ENCODE measurements around the gene TTC5. TPM values are rescaled to one million over a fixed set of nuclear protein-coding genes. Genes with fewer than 3 reads are reported as not detected.
A peak's percentile ranks its signal among the peaks of the same experiment; 100 is the strongest.
"Not testable (repeated sequence)": the region's sequence is repeated elsewhere in the genome, so short reads cannot be mapped to it uniquely, and the experiment has no call there.

TTC5 gene
- total RNA-seq, result 24.0 TPM

- peak; percentile 87 to 95 (median 90) for DNase-seq (ENCODE audit: low read depth in 2 of 3, low spot score in 2 of 3)
Measured at GRCh38 chr14:20305265-20306078, at the start of gene TTC5. TSS of gene TTC5 (minus strand) at chr14:20305951. CDS start at chr14:20305937, 14 bp downstream.

- DNase-seq (ENCODE audit: low read depth in 2 of 3, low spot score in 2 of 3), result no peak
Measured at GRCh38 chr14:20350860-20351259, 45.1 kb upstream of the TTC5 start.

GRCh38 chr14:20350282-20350681, 44.5 kb upstream of the TTC5 start:
- no peak for DNase-seq (ENCODE audit: low read depth in 2 of 3, low spot score in 2 of 3)

GRCh38 chr14:20347747-20348146, 42.0 kb upstream of the TTC5 start:
- DNase-seq (ENCODE audit: low read depth in 2 of 3, low spot score in 2 of 3), result no peak

GRCh38 chr14:20346713-20347112, 41.0 kb upstream of the TTC5 start:
- no peak for DNase-seq (ENCODE audit: low read depth in 2 of 3, low spot score in 2 of 3)

GRCh38 chr14:20345366-20345765, 39.6 kb upstream of the TTC5 start:
- no peak for DNase-seq (ENCODE audit: low read depth in 2 of 3, low spot score in 2 of 3)

- no peak for DNase-seq (ENCODE audit: low read depth in 2 of 3, low spot score in 2 of 3)
Measured at GRCh38 chr14:20343862-20344220, 38.1 kb upstream of the TTC5 start.

- peak; percentile 94 to 99 (median 99) for DNase-seq (ENCODE audit: low read depth in 2 of 3, low spot score in 2 of 3)
Measured at GRCh38 chr14:20343092-20343861, 37.5 kb upstream of the TTC5 start, which contains the start of gene PARP2. TSS of gene PARP2 (plus strand) at chr14:20343635. CDS start at chr14:20343642, 7 bp downstream.

GRCh38 chr14:20341646-20342045, 35.9 kb upstream of the TTC5 start:
- no peak for DNase-seq (ENCODE audit: low read depth in 2 of 3, low spot score in 2 of 3)

GRCh38 chr14:20341032-20341431, 35.3 kb upstream of the TTC5 start:
- DNase-seq (ENCODE audit: low read depth in 2 of 3, low spot score in 2 of 3), result not testable (repeated sequence)

GRCh38 chr14:20334017-20334416, 28.3 kb upstream of the TTC5 start:
- no peak for DNase-seq (ENCODE audit: low read depth in 2 of 3, low spot score in 2 of 3)

GRCh38 chr14:20333494-20333841, 27.7 kb upstream of the TTC5 start:
- no peak for DNase-seq (ENCODE audit: low read depth in 2 of 3, low spot score in 2 of 3)

GRCh38 chr14:20332788-20333493, 27.2 kb upstream of the TTC5 start, which contains the start of gene CCNB1IP1:
TSS of gene CCNB1IP1 (minus strand) at chr14:20333279. CDS start at chr14:20316523, 16,756 bp downstream.
- peak; percentile 37 to 76 (median 71) for DNase-seq (ENCODE audit: low read depth in 2 of 3, low spot score in 2 of 3)

- DNase-seq (ENCODE audit: low read depth in 2 of 3, low spot score in 2 of 3), result no peak
Measured at GRCh38 chr14:20332431-20332787, 26.7 kb upstream of the TTC5 start.

- no peak for DNase-seq (ENCODE audit: low read depth in 2 of 3, low spot score in 2 of 3)
Measured at GRCh38 chr14:20331053-20331613, 25.4 kb upstream of the TTC5 start.

GRCh38 chr14:20329355-20329754, 23.6 kb upstream of the TTC5 start:
- DNase-seq (ENCODE audit: low read depth in 2 of 3, low spot score in 2 of 3), result no peak

GRCh38 chr14:20328705-20329104, 23.0 kb upstream of the TTC5 start:
- no peak for DNase-seq (ENCODE audit: low read depth in 2 of 3, low spot score in 2 of 3)

- DNase-seq (ENCODE audit: low read depth in 2 of 3, low spot score in 2 of 3), result peak in 2 of 3 donors; percentile 62 to 83
Measured at GRCh38 chr14:20327005-20327869, 21.5 kb upstream of the TTC5 start.

- no peak for DNase-seq (ENCODE audit: low read depth in 2 of 3, low spot score in 2 of 3)
Measured at GRCh38 chr14:20317720-20318119, 12.0 kb upstream of the TTC5 start.

GRCh38 chr14:20314026-20314425, 8.3 kb upstream of the TTC5 start:
- DNase-seq (ENCODE audit: low read depth in 2 of 3, low spot score in 2 of 3), result no peak

Data from hematopoietic multipotent progenitor cell (in vitro differentiated cells).